HG03457 (cell line): ENCODE measurements around the gene ZNF35.

Experiments
- ATAC-seq: cut with Tn5 transposase; IDR thresholded peaks from one replicate; pipeline ENCODE4 v1.9.1; 2021; ENCODE audit warnings: moderate number of reproducible peaks; ENCODE audit not compliant: unreplicated experiment

The ZNF35 gene

GRCh38 chr3:44682182-44682896 lies 33.8 kb downstream of the ZNF35 start:
- no peak for ATAC-seq

- ATAC-seq: no peak
Measured at GRCh38 chr3:44685128-44685800, 36.7 kb downstream of the ZNF35 start.

DNA sequence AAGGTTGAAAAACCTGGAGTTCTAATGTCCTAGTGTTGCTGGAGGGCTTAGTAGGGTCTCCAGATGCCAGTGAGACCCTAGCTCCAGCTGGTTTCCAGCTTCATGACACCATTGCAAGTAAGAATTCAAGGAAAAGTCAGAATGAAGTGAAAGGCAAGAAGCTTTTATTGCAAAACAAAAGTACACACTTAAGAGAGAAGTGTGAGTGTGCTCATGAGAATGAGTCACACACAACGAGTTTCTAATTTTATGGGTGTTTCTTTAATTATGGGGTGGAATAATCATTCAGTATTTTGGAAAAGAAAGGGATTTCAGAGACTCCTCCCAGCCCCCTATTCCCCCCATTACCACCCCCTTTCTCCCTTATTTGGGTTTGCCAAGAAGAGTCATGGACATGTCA lies 39.4 kb downstream of the ZNF35 start:
- ATAC-seq: no peak
